ENCODE results near the gene C1orf232.
A peak's percentile ranks its signal among the peaks of the same experiment; 100 is the strongest.

The C1orf232 gene

GRCh38 chr1:26155370-26156284 is 13.1 kb downstream of the C1orf232 start:
- peak; percentile 22 for DNase-seq (ENCODE audit: extremely low spot score)
- ChIA-PET POLR2A (no interaction called here), CTCF (interaction anchor here (1.4 to 5.0 kb wide), 4 partner anchors 10 to 44 kb away, joined by 3 to 37 read pairs (median 6); partner anchors contain the start of genes PDIK1L and ZNF593)
- TF ChIP-seq CTCF (IDR thresholded peaks at IDR 0.05; ENCODE audit: control extremely low read depth, extremely low read depth, low read depth, missing control alignments): no peak

DNA sequence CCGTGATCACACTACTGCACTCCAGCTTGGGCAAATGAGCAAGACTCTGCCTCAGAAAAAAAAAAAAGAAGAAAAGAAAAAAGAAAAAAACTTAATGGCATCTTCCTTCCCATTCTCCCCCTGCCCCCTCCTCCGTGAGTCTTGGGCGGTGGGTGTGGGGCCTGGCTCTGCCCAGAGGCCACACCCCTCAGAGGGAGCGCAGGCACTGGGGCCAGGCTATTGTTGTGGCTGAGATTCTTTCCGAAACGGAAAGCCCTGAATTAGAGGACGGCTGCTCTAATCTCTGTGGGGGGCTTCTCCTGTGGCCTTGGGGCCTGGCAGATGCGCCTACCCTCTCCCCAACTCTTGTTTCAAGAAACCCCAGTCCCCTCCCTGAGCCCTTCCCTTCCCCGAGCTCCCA is 14.0 kb downstream of the C1orf232 start:
- ChIA-PET POLR2A (no interaction called here), CTCF (interaction anchor here (1.1 to 5.0 kb wide), 4 partner anchors 9 to 50 kb away, joined by 3 to 37 read pairs (median 6); partner anchors contain the start of gene ZNF593)
- DNase-seq (ENCODE audit: extremely low spot score): no peak
- no peak for TF ChIP-seq CTCF (IDR thresholded peaks at IDR 0.05; ENCODE audit: control extremely low read depth, extremely low read depth, low read depth, missing control alignments)

GRCh38 chr1:26153966-26154532 is 14.7 kb downstream of the C1orf232 start:
- CTCF ChIA-PET: interaction anchor here (1.1 to 5.0 kb wide), 3 partner anchors 8 to 49 kb away, joined by 3 to 37 read pairs (median 3); no protein-coding TSS in a partner anchor
- TF ChIP-seq CTCF (IDR thresholded peaks at IDR 0.05; ENCODE audit: control extremely low read depth, extremely low read depth, low read depth, missing control alignments): no peak
- POLR2A ChIA-PET: no interaction called here
- no peak for DNase-seq (ENCODE audit: extremely low spot score)

DNA sequence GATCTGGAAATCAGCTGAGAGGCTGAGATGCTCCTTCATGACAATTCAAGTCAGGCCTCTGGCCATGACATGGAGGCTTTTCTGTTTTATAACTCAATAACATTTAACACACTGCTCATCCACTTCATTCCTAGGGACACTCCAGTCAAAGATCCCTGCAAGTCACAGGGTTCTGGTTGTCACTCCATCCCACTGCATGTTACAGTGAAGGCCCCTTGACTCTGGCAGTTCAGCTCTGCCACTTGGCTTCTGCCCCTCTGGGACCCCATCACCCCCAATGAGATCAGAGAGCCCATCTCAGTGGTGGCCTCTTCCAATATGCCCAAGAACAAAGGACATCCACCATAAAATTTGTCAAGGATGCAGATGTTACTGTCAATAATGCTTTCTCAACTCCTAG is 19.9 kb downstream of the C1orf232 start:
- DNase-seq (ENCODE audit: extremely low spot score): no peak
- TF ChIP-seq CTCF (IDR thresholded peaks at IDR 0.05; ENCODE audit: control extremely low read depth, extremely low read depth, low read depth, missing control alignments): no peak
- CTCF ChIA-PET: interaction anchor here (8.2 kb wide), 1 partner anchor 38 kb away, joined by 115 read pairs; the partner anchor contains the start of gene PDIK1L
- POLR2A ChIA-PET: no interaction called here

- CTCF ChIA-PET: interaction anchor here (1.1 to 8.5 kb wide), 17 partner anchors 10 to 271 kb away, joined by 3 to 151 read pairs (median 8); partner anchors contain the start of genes C1orf232, PDIK1L and ZNF593
- POLR2A ChIA-PET: no interaction called here
- no peak for DNase-seq (ENCODE audit: extremely low spot score)
- no peak for TF ChIP-seq CTCF (IDR thresholded peaks at IDR 0.05; ENCODE audit: control extremely low read depth, extremely low read depth, low read depth, missing control alignments)
Observed at GRCh38 chr1:26145960-26146294, 22.8 kb downstream of the C1orf232 start.
